ENCODE measurements around the gene PREX1.

- no peak for TF ChIP-seq GABPA (IDR thresholded peaks at IDR 0.05; ENCODE audit: low read depth)
- no peak for TF ChIP-seq CTCF (IDR thresholded peaks at IDR 0.05)
- TF ChIP-seq EZH2phosphoT487 (IDR thresholded peaks at IDR 0.05; ENCODE audit: borderline replicate concordance, low read depth): no peak
Observed at GRCh38 chr20:48710341-48711043, 117.3 kb downstream of the PREX1 start.
